ENCODE measurements around the gene ANXA4. TPM values are rescaled to one million over a fixed set of nuclear protein-coding genes. Genes with fewer than 3 reads are reported as not detected.

The ANXA4 gene
- total RNA-seq, 1 donor from 2014 or later: 122 TPM

- Histone ChIP-seq H3K4me1 (ENCODE audit: insufficient read depth, low read length) (peaks cover 36% of the 10 kb centered on the region), H3K36me3 (ENCODE audit: insufficient read depth, low read length) (no peaks in the 10 kb centered on the region), H3K27ac (ENCODE audit: low read depth, low read length) (peak overlapping the region; percentile 55), H3K9me3 (ENCODE audit: insufficient read depth, low read depth, low read length) (no peaks in the 10 kb centered on the region), H3K4me3 (ENCODE audit: insufficient read depth, low read depth, low read length) (peak overlapping the region; percentile 12), H3K4me2 (ENCODE audit: low read length) (peak overlapping the region; percentile 74), H3K9ac (ENCODE audit: low read length) (peak overlapping the region; percentile 12), H2AFZ (ENCODE audit: low read depth, low read length) (no peak overlapping the region), H3K79me2 (ENCODE audit: insufficient read depth, low read length) (no peaks in the 10 kb centered on the region), H3K27me3 (ENCODE audit: insufficient read depth, low read length) (peaks cover 6% of the 10 kb centered on the region), H4K20me1 (ENCODE audit: insufficient read depth, low read length) (no peaks in the 10 kb centered on the region)
- Mint-ChIP-seq H3K4me3 (ENCODE audit: unreplicated experiment) (no peak overlapping the region), H3K27me3 (ENCODE audit: low read depth, unreplicated experiment) (peaks cover 4% of the 10 kb centered on the region), H3K9me3 (ENCODE audit: unreplicated experiment) (no peaks in the 10 kb centered on the region), H3K4me1 (ENCODE audit: low read depth, unreplicated experiment) (peaks cover 9% of the 10 kb centered on the region), H3K36me3 (ENCODE audit: low read depth, unreplicated experiment) (no peaks in the 10 kb centered on the region), H3K27ac (ENCODE audit: unreplicated experiment) (no peak overlapping the region)
- FAIRE-seq (no peak), DNase-seq (ENCODE audit: low read depth) (peak; percentile 99)
- TF ChIP-seq EZH2 (IDR thresholded peaks at IDR 0.05; ENCODE audit: insufficient read depth, low read length) (no peak), CTCF (IDR thresholded peaks at IDR 0.05; ENCODE audit: insufficient read depth, low read depth, low read length) (no peak)
Observed at GRCh38 chr2:69694894-69695849, 46.8 kb upstream of the ANXA4 start.

GRCh38 chr2:69695850-69696216 lies 46.1 kb upstream of the ANXA4 start:
- H3K36me3 ChIP-seq (ENCODE audit: insufficient read depth, low read length): no peaks in the 10 kb centered on the region
- peaks cover 6% of the 10 kb centered on the region for H3K27me3 ChIP-seq (ENCODE audit: insufficient read depth, low read length)
- peaks cover 9% of the 10 kb centered on the region for H3K4me1 Mint-ChIP-seq (ENCODE audit: low read depth, unreplicated experiment)
- H3K9me3 ChIP-seq (ENCODE audit: insufficient read depth, low read depth, low read length): no peaks in the 10 kb centered on the region
- no peak overlapping the region for H3K27ac Mint-ChIP-seq (ENCODE audit: unreplicated experiment)
- H3K27ac ChIP-seq (ENCODE audit: low read depth, low read length): no peak overlapping the region
- TF ChIP-seq CTCF (IDR thresholded peaks at IDR 0.05; ENCODE audit: insufficient read depth, low read depth, low read length) (no peak), EZH2 (IDR thresholded peaks at IDR 0.05; ENCODE audit: insufficient read depth, low read length) (no peak)
- H3K9me3 Mint-ChIP-seq (ENCODE audit: unreplicated experiment): no peaks in the 10 kb centered on the region
- no peak overlapping the region for H3K4me3 ChIP-seq (ENCODE audit: insufficient read depth, low read depth, low read length)
- H2AFZ ChIP-seq (ENCODE audit: low read depth, low read length): no peak overlapping the region
- peak overlapping the region; percentile 74 for H3K4me2 ChIP-seq (ENCODE audit: low read length)
- peaks cover 4% of the 10 kb centered on the region for H3K27me3 Mint-ChIP-seq (ENCODE audit: low read depth, unreplicated experiment)
- no peak overlapping the region for H3K9ac ChIP-seq (ENCODE audit: low read length)
- no peaks in the 10 kb centered on the region for H4K20me1 ChIP-seq (ENCODE audit: insufficient read depth, low read length)
- H3K79me2 ChIP-seq (ENCODE audit: insufficient read depth, low read length): no peaks in the 10 kb centered on the region
- peaks cover 36% of the 10 kb centered on the region for H3K4me1 ChIP-seq (ENCODE audit: insufficient read depth, low read length)
- H3K36me3 Mint-ChIP-seq (ENCODE audit: low read depth, unreplicated experiment): no peaks in the 10 kb centered on the region
- no peak overlapping the region for H3K4me3 Mint-ChIP-seq (ENCODE audit: unreplicated experiment)
- FAIRE-seq (no peak), DNase-seq (ENCODE audit: low read depth) (no peak)

- TF ChIP-seq EZH2 (IDR thresholded peaks at IDR 0.05; ENCODE audit: insufficient read depth, low read length): no peak
- no peak for TF ChIP-seq CTCF (IDR thresholded peaks at IDR 0.05; ENCODE audit: insufficient read depth, low read depth, low read length)
- no peak overlapping the region for H3K4me3 ChIP-seq (ENCODE audit: insufficient read depth, low read depth, low read length)
- H3K9ac ChIP-seq (ENCODE audit: low read length): no peak overlapping the region
- Mint-ChIP-seq H3K4me3 (ENCODE audit: unreplicated experiment) (no peak overlapping the region), H3K27ac (ENCODE audit: unreplicated experiment) (no peak overlapping the region), H3K36me3 (ENCODE audit: low read depth, unreplicated experiment) (no peaks in the 10 kb centered on the region), H3K4me1 (ENCODE audit: low read depth, unreplicated experiment) (peaks cover 5% of the 10 kb centered on the region), H3K27me3 (ENCODE audit: low read depth, unreplicated experiment) (peaks cover 4% of the 10 kb centered on the region), H3K9me3 (ENCODE audit: unreplicated experiment) (no peaks in the 10 kb centered on the region)
- FAIRE-seq: no peak
- no peaks in the 10 kb centered on the region for H4K20me1 ChIP-seq (ENCODE audit: insufficient read depth, low read length)
- peaks cover 6% of the 10 kb centered on the region for H3K27me3 ChIP-seq (ENCODE audit: insufficient read depth, low read length)
- H3K9me3 ChIP-seq (ENCODE audit: insufficient read depth, low read depth, low read length): no peaks in the 10 kb centered on the region
- H3K4me1 ChIP-seq (ENCODE audit: insufficient read depth, low read length): peaks cover 8% of the 10 kb centered on the region
- H3K27ac ChIP-seq (ENCODE audit: low read depth, low read length): no peak overlapping the region
- no peak overlapping the region for H2AFZ ChIP-seq (ENCODE audit: low read depth, low read length)
- H3K4me2 ChIP-seq (ENCODE audit: low read length): no peak overlapping the region
- DNase-seq (ENCODE audit: low read depth): no peak
- H3K79me2 ChIP-seq (ENCODE audit: insufficient read depth, low read length): no peaks in the 10 kb centered on the region
- H3K36me3 ChIP-seq (ENCODE audit: insufficient read depth, low read length): no peaks in the 10 kb centered on the region
Observed at GRCh38 chr2:69700381-69700780, 41.6 kb upstream of the ANXA4 start.

All from astrocyte (in vitro differentiated cells and primary cell).